GM18520 (cell line): ENCODE measurements around the gene CRMP1.
"Not testable (repeated sequence)": the region's sequence is repeated elsewhere in the genome, so short reads cannot be mapped to it uniquely, and the experiment has no call there.

ENCODE experiments used
- ATAC-seq: cut with Tn5 transposase; IDR thresholded peaks from one replicate; pipeline ENCODE4 v1.9.1; 2021; ENCODE audit not compliant: unreplicated experiment

CRMP1 gene

DNA sequence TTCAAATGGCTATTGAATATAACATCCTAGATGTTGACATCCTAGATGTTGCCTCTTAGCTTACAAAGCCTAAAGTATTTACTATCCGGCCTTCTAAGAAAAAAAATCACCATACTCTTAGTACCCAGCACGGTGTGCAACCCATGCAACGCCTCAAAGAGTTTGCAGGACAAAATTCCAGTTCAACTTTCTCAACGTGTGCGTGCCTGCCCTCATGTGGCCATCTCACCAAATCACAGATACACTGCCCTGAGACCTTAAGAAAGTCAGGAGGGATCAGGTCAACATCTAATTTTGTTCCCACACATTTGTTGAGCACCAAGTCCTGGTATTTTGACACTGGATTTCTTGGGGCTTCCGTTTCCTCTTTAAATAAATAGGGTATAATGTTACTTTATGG, 68.3 kb downstream of the CRMP1 start:
- no peak for ATAC-seq

DNA sequence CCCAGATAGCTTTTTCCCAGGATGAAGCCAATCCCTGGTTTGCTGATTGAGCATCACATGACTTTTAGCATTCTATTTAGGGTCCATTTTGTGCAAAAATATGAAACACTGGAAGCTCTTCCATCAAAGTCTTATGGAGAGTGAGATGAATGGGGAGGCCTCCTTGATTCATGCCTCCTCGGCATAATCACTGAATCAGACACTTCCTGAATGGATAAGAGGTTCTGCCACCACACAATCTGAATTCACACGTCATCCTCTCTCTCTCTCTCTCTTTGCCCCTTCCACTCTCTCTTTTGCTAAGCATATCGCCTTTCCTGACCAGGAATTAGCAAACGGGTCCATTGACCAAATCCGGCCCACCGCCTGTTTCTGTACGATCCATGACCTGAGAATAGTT, 68.7 kb downstream of the CRMP1 start:
- ATAC-seq, result no peak

DNA sequence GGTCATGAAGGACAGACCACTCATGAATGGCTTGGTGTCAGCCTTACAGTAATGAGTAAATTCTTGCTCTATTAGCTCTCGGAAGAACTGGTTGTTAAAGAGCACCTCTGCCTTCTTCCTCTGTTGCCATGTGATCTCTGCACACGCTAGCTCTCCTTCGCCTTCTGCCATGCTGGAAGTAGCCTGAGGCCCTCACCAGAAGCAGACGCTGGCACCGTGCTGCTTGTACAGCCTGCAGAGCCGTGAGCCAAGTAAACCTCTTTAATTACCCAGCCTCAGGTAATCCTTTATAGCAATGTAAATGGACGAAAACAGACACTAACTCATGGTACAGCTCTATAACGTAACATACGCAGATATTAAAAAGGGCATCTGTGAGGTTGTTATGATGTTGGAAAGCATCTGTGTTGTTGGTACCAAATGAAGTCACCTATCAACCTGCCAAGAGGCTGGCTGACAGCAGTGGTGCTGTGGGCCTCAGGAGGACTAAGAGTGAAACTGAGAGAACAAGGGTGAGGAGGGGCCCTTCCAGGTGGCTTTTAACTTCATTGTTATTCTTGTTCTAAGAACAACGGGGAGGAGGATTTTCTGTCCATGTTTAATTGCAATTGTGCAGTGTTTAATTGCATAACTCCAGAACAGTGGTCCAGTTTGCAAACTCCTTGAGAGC, 69.2 kb downstream of the CRMP1 start:
- no peak for ATAC-seq

DNA sequence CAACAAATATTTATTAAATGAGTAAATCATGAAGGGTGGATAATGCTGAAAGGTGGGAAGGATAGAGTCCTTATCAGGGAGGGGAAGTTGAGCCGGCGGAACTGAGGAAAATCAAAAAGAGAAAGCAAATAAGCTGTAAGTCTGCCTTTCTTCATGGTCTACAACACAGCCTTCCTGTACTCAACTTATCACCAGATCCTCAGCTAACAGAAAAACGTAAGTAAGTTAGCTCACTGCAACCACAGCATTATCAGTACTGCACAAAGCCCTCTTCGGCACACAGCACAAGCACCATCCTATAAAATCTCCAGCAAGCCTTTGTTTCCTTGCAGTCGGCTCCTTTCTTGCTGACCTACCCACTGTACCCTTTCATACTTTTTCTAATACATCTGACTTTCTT, 70.3 kb downstream of the CRMP1 start:
- no peak for ATAC-seq

DNA sequence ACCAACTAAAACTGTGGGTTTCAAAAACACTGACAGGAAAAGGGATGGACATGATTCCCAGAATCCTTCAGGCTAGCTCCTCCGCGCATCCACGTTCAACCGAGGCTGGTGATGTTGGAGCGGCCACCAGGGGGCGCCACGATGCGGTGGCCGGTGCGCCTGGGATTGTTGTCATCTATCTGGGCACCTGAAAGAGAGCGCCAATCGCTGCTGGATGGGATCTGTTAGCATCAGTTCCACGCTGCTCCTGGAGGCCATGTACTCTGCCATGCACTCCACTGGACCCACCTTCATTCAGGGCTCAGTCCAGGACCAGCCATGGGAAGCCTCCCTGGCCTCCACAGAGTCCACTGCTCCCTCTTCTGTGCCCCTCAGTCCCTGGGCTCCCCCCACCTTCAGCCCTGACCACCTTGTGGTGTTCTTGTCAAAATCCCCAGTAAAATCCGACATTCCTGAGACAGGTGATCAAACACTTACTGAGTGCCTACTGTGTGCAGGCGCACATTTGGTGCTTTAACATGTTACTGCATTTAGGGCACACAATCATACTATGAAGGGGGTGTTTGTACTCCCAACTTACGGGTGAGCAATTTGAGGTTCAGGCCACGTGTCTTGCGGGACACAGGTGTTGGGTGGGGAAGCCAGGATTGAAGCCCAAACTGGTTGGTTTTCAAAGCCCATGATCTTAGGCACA, 71.1 kb downstream of the CRMP1 start:
- no peak for ATAC-seq

DNA sequence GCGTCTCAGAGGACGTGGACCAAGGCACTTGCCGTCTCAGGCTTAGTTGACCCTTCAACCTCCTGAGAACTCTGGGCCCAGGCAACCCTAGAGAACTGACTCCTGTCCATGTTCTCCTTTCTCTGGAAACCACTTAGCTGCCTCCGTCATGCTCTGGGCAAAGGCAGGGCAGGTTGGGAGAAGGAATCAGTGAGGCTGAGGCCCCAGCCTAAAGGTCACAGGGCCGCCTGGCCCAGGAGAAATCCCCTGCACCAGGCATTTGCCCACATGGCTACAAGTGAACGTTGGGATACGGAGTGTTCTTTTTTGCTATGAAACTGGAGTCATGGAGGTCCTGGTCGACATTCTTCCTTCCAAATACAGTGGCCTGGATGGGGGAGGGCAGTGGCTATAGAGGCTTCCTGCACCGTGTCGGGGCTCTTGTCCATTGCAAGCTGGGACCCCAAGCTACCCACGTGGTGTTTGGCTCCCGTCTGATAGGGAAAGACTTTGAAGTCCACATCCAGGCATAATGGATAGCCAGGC, 76.0 kb downstream of the CRMP1 start:
- ATAC-seq, result no peak

DNA sequence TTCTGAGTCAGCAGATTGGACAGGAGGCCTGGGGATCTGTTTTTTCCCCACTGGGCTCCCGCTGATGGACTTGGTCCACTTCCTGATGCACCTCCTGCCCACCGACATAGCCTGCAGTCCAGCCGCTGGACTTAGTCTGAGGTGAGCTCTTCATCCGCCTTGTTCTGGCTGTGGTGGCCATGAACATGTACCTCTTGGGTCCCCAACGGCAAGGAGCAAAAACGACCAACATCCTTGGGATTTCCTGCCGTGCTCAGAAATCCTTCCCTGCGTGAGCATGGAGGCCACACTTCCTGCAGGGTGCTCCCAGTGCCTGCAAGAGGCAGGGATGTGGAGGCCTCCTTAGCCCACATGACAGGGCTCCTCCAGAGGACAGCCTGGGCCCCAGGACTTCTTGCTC, 76.8 kb downstream of the CRMP1 start:
- no peak for ATAC-seq

DNA sequence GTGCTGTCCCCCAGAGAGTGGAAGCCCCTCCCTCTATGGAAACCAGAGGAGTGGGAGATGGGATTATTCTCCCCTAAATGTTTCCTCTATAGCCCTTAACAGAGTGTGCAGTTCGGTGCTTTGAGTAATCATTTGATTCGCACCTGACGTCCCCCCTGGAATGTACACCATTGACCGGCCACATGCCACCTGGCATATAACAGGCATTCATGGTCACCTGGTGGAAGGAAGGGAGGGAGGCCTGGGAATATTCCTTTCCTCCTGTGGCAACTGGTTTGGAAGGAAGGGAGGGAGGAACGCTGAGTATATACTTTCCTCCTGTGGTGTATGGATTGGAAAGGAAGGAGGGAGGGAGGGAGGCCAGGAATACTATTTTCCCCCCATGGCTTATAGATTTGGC, 77.2 kb downstream of the CRMP1 start:
- ATAC-seq, result no peak

DNA sequence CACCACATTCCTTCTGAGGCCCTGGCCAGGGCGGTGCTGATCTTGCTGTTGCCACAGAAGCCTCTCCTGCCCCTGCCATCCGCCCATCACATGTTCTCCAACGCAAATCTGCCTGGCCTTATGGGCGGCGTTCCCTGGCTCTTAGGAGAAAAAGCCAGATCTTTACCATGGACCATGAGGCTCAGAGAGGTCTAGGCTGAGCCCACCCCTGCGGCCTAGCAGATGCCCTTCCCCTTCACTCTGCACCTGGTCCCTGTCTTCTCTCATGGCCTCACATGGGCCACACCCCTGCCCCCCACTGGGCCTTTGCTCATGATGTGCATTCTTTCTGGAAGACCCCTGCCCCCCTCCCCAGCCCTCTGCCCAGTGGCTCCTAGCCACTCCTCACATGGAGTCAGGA, 78.5 kb downstream of the CRMP1 start:
- no peak for ATAC-seq

DNA sequence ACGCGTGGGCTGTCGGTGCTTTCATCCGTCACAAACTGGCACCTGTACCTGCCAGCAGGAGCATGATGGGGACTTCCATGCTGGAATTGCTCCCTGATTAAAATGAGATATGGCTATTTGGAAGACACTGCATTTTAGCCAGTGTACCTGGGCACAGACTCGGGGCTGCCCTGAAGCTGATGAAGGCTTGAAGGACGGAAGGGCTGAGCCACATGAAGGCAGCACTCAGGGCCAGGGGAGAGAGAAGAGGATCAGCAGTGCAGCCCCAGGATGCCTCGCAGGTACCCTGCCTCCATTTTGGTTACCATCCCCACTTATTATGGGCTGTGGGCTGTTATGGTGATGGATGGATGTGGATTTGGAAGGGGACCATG, 79.0 kb downstream of the CRMP1 start:
- no peak for ATAC-seq

DNA sequence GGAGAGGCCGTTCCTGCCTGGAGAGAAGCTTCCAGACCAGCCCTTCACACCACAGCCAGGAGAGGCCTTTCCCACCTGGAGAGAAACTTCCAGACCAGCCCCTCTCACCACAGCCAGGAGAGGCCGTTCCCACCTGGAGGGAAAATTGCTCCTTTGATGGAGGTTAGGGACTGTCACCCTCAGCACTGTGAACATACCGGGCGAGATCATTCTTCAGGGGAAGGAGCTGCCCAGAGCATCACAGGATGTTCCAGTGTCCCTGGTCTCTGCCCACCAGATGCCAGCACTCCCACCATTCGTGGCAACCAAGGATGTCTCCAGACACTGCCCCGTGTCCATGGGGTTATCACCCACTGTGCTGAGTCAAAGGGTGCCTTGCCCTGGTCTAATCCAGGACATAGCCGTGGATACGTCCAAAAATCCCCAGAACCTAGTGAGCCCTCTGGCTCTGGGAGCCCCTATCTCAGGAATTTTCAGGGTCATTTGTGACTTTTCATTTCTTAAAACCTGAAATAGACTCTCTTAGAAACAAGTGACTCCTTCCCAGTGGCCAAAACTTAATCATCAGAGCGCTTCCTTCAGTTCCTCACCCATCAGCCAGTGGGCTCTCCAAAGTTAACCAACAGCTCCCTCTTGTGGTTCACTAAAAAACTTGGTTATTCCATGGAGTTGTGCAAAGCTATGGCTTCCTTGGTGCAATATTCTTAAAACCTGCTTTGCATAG, 80.2 kb downstream of the CRMP1 start:
- no peak for ATAC-seq

DNA sequence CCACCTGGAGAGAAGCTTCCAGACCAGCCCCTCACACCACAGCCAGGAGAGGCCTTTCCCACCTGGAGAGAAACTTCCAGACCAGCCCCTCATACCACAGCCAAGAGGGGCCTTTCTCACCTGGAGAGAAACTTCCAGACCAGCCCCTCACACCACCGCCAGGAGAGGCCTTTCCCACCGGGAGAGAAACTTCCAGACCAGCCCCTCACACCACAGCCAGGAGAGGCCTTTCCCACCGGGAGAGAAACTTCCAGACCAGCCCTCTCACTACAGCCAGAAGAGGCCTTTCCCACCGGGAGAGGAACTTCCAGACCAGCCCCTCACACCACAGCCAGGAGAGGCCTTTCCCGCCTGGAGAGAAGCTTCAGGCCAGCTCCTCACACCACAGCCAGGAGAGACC, 80.8 kb downstream of the CRMP1 start:
- not testable (repeated sequence) for ATAC-seq

DNA sequence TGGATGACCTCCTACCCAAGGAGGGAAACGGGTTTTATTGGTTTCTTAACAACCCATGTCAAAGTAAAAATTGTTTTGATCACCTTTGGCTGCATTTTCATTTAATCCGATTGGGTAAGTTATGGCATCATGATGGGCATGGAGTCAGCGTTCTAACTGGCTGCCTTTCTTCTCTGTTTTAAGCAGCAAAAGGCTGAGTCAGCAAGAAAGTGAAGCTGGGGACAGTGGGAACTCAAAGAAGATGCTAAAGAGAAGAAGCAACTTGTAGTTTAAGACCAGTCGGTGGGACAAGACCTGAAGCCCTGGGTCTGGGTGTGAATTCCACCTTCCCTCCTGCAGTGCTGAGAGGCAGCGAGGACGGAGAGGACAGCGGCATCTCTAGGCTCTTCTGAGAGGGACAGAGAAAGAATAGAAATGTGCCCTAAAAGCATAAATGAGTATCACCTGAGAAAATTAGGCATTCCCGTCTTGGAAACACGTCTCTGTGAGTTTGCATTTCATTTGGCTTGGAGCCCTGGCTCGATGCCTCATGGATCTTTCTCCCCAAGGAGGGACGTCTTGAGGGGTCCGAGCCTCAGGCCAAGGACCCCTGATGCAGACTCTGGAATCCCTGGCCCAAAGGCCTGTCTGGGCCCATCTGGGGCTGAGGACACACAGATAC, 82.0 kb downstream of the CRMP1 start:
- no peak for ATAC-seq

DNA sequence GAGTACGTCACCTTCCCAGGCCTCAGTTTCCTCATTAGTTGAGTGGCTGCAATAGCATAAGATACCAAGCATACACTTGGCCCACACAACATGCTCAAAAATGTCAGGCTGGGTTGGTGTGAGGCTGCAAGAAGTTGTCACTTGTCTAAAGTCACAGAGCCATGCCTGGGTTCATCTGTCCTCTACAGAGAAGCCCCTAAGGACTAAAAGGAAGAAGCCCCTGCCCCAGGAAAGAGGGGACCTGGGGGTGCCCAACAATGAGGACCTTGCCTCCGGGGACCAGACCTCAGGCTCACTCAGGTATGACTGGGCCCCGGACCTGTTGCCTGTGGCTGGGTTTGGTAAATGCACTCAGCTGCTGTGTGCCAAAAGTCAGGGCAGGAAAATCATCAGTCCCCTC, 82.7 kb downstream of the CRMP1 start:
- ATAC-seq, result no peak

DNA sequence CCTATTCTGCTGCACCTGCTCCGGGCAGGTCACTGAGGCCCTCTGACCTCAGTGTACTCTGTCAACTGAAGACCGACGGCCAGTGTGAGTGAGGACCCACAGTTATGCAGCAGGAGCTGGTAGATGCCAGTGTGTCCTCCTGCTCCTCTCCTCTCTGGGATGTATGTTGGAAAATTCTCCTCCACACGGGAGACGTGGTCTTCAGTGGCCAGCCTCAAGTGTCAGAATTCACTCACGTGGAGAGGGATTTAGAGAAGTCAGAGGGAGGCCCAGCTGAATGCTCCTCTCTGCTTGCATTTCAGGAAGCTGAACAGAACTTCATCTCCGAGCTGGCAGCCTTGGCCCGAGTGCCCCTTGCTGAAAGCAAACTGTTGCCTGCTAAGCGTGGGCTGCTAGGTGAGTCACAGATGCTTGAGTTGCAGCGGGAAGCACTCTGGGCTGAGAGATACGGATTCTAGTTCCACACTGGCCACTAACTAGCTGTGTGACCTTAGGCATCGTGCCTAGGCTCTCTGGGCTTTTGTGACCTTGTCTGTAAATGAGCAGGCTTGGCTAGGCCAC, 83.6 kb downstream of the CRMP1 start:
- ATAC-seq, result no peak

DNA sequence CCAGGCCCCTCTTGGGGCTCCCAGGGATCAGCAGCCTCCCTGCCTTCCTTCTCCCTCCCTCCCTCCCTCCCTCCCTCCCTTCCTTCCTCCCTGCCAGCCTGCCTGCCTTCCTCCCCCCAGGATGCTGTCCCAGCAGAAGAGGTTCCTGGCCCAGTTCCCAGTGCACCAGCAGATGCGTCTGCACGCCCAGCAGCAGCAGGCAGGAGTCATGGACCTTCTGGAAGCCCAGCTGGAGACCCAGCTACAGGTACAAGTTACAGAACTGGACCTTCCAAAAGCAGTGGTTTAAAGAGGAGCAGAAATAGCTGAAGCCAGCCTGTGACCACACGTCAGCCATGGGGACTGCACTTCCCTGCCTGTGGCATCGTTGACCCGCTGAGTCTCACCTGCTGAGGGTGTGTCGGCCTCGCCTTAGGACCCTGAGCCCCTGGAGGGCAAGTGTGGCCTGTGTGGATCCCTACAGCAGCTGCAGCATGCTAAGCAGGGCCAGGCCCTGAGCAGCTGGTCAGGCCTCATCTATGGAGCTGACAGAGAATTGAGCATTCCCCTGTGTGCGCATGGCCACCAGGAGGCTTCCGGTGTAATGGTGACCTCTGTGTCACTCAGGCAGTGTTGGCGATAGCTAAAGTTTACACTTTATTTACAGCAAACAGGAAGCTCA, 84.7 kb downstream of the CRMP1 start:
- ATAC-seq, result no peak

DNA sequence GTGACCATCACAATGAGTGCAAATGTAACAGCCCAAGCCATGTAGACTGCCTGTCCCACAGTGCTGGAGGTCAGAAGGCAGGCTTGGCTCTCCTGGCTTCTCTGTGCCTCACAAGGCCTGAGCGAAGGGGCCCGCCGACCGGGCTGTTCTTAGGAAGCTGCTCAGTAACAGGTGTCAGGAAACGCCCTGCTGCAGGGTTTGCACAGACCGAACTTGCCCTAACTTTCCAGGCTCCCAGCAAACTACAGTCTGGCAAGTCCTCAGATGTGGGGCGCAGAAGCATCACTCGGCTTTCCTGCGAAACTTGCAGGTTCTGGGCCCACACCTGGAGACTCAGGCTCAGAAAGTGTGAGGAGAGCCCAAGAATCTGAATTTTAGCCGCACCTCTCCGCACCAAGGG, 87.6 kb downstream of the CRMP1 start:
- no peak for ATAC-seq

DNA sequence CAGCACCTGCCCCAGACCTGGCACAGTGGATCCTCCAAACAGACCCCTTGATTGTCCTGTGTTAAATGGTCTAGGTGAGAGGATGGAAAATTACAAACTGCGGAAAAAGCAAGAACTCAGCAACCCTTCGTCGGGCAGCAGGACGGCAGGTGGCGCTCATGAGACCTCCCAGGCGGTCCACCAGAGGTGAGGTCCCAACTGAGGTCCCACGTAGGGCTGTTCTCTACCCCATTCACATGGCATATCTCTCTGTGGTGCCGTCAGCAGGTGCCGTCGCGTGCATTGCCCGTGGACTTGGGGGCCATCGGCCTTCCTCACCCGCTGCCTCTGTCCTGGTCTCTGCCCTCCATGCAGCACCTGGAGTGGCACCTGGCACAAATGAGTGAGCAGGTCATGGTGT, 88.2 kb downstream of the CRMP1 start:
- no peak for ATAC-seq

DNA sequence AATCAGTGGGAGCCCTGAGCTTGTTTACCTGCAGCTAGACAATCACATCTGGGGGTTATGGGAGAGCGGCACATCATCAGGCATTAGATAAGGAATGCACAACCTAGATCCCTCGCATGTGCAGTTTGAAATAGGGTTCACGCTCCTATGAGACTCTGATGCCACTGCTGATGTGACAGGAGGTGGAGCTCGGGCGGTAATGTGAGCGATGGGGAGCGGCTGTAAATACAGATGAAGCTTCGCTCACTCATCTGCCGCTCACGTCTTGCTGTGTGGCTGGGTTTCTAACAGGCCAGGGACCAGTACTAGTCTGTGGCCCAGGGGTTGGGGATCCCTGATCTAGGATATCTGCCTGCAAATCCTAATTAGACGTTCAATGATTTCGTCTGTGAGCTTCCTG, 90.3 kb downstream of the CRMP1 start:
- no peak for ATAC-seq

DNA sequence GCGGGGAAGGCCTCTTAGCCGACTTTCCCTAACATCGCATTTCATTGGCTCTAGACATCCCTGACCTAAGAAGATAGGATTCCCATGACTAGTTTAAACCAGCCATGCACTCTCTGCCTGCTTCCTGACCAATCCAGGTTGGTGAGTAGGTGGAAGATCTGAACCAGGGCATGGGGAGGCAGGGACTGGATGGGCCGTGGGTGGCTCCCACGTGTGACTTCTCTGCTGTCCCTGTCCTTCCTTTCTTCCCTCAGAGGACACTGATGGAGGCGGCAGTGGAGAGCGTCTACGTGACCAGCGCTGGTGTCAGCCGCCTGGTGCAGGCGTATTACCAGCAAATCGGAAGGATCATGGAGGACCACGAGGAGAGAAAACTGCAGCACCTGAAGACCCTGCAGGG, 91.2 kb downstream of the CRMP1 start:
- no peak for ATAC-seq

DNA sequence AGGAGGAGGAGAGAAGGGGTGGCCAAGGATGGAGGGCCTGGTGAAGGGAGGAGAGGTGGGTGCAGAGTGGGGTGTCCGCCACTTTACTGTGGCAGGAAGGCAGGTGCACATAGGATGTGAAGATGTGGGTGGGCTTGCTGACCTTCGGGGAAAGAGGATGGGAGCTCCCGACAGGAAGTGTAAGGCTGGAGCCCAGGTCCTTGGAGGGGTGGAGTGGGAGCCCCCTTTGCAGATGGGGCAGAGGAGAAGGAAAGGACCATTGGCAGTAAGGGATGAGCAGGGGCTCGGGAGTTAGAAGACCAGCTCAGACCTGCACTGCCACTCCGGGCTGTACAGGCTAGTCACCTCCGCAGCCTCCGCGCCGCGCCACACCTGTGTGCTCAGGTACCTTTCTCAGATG, 92.4 kb downstream of the CRMP1 start:
- no peak for ATAC-seq
